Measurements from ENCODE around the gene FAM53B.
A peak's percentile ranks its signal among the peaks of the same experiment; 100 is the strongest.

Gene FAM53B

DNA sequence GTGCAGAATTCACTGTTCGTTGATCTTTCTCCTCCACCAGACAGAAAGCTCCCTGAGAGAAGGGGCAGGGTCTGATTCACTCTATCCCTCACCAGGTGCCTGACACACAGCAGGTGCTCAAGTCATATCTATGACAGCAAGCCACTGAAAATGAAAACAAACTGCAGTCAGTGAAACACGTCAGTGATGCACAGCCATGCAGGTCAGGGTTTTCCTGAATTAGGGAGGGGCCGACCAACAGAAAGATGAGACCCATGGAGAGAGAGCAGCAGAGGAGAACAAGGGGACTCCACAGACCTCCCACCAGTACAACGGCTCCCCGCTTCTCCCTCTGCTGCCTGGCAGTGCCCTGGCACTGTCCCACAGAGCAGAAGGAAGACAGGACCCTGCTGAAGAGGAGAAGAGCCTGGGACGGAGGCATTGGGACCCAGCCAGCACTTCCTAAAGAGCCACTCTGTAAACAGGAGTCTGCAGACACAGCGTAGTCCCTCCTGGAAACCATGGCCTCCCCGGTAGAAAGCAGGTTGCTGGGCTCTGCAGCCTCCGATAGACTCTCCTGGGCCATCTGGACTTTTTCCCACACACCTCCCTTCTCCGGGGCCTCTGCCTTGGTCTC, 50.3 kb downstream of the FAM53B start:
- H3K27me3 ChIP-seq (ENCODE audit: control insufficient read depth in 3 of 3, insufficient read depth in 3 of 3, low read depth in 1 of 3, low read length in 3 of 3) = no peaks in the 10 kb centered on the region
- no peak overlapping the region for H2BK120ac ChIP-seq (ENCODE audit: low read depth, low read length)
- H3K14ac ChIP-seq (ENCODE audit: low read length) = no peak overlapping the region
- peaks cover under 1% of the 10 kb centered on the region for H3K79me1 ChIP-seq (ENCODE audit: low read depth, low read length)
- no peak overlapping the region for H4K8ac ChIP-seq (ENCODE audit: low read depth, low read length)
- H4K91ac ChIP-seq (ENCODE audit: low read depth, low read length, poor library complexity) = no peak overlapping the region
- no peaks in the 10 kb centered on the region for H3K9me3 ChIP-seq (replicated peaks in 1 of 2; ENCODE audit: control insufficient read depth in 2 of 2, insufficient read depth in 1 of 2, low read depth in 1 of 2, low read length in 2 of 2)
- no CpG with 5 or more reads among the region's 10 CpGs for WGBS, 2 donors (ENCODE audit: extremely low coverage in 2 of 2, insufficient read length in 2 of 2, insufficient replicate concordance in 1 of 2)
- H3K4ac ChIP-seq (ENCODE audit: low read length) = no peak overlapping the region
- H3K36me3 ChIP-seq (replicated peaks in 1 of 2; ENCODE audit: control insufficient read depth in 2 of 2, insufficient read depth in 2 of 2, low read length in 2 of 2) = peaks cover 14 to 82% of the 10 kb centered on the region in 2 donors
- H3K27ac ChIP-seq (replicated peaks; ENCODE audit: low read length) = no peak overlapping the region
- no peak overlapping the region for H2AFZ ChIP-seq (ENCODE audit: low read length)
- peaks cover 7 to 20% of the 10 kb centered on the region in 2 donors for H3K4me1 ChIP-seq (ENCODE audit: control insufficient read depth in 2 of 2, insufficient read depth in 1 of 2, low read depth in 1 of 2, low read length in 2 of 2)
- no peak overlapping the region for H3K4me2 ChIP-seq (ENCODE audit: insufficient read depth, low read length, poor library complexity, severe bottlenecking)
- H2BK5ac ChIP-seq (ENCODE audit: low read length) = peak overlapping the region; percentile 41
- DNase-seq (ENCODE audit: low spot score) = no peak
- no peak overlapping the region for H3K18ac ChIP-seq (ENCODE audit: low read length)
- H2BK12ac ChIP-seq (ENCODE audit: low read length) = no peak overlapping the region
- no peak overlapping the region for H3K23ac ChIP-seq (ENCODE audit: low read depth, low read length, poor library complexity)
- no peak overlapping the region for H2BK15ac ChIP-seq (ENCODE audit: low read length)
- H3K4me3 ChIP-seq (ENCODE audit: low read length in 2 of 2) = no peak overlapping the region
- H2AK5ac ChIP-seq (ENCODE audit: low read depth, low read length) = no peak overlapping the region
- no peak overlapping the region for H3K9ac ChIP-seq (ENCODE audit: low read depth, low read length, poor library complexity)

GRCh38 chr10:124693396-124693795, 50.8 kb downstream of the FAM53B start:
- Histone ChIP-seq H3K14ac (ENCODE audit: low read length) (no peak overlapping the region), H3K4me1 (ENCODE audit: control insufficient read depth in 2 of 2, insufficient read depth in 1 of 2, low read depth in 1 of 2, low read length in 2 of 2) (peaks cover 7 to 20% of the 10 kb centered on the region in 2 donors)
- no CpG with 5 or more reads among the region's 13 CpGs for WGBS, 2 donors (ENCODE audit: extremely low coverage in 2 of 2, insufficient read length in 2 of 2, insufficient replicate concordance in 1 of 2)

DNA sequence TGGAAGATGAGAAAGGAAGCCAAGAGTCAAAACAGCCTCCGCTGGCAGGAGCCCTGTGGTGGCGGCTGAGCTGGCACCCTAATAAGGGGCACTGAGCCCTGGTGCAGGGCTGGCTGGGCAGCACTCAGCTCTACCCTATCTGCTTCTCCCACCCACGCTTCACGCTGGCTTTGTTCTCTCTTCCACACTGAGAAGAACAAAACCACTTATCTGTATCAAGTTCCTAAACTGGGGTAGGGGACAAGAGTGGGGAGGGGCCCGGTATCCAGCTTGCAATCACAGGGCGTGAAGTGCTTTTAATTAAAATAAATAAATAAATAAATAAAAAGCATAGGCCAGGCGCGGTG, 52.1 kb downstream of the FAM53B start:
- Histone ChIP-seq H4K8ac (ENCODE audit: low read depth, low read length) (no peak overlapping the region), H3K36me3 (replicated peaks in 1 of 2; ENCODE audit: control insufficient read depth in 2 of 2, insufficient read depth in 2 of 2, low read length in 2 of 2) (peaks cover 17 to 80% of the 10 kb centered on the region in 2 donors), H3K79me1 (ENCODE audit: low read depth, low read length) (peaks cover 3% of the 10 kb centered on the region), H3K4me3 (ENCODE audit: low read length in 2 of 2) (no peak overlapping the region), H2BK120ac (ENCODE audit: low read depth, low read length) (no peak overlapping the region), H3K9ac (ENCODE audit: low read depth, low read length, poor library complexity) (no peak overlapping the region), H2AK5ac (ENCODE audit: low read depth, low read length) (peak overlapping the region; percentile 77), H3K27ac (replicated peaks; ENCODE audit: low read length) (peak overlapping the region; percentile 67), H3K9me3 (replicated peaks in 1 of 2; ENCODE audit: control insufficient read depth in 2 of 2, insufficient read depth in 1 of 2, low read depth in 1 of 2, low read length in 2 of 2) (peaks cover 0 to 2% of the 10 kb centered on the region in 2 donors), H3K4ac (ENCODE audit: low read length) (no peak overlapping the region), H4K91ac (ENCODE audit: low read depth, low read length, poor library complexity) (no peak overlapping the region), H3K27me3 (ENCODE audit: control insufficient read depth in 3 of 3, insufficient read depth in 3 of 3, low read depth in 1 of 3, low read length in 3 of 3) (no peaks in the 10 kb centered on the region), H3K4me2 (ENCODE audit: insufficient read depth, low read length, poor library complexity, severe bottlenecking) (no peak overlapping the region), H2BK15ac (ENCODE audit: low read length) (no peak overlapping the region), H2AFZ (ENCODE audit: low read length) (no peak overlapping the region), H2BK12ac (ENCODE audit: low read length) (no peak overlapping the region), H3K14ac (ENCODE audit: low read length) (no peak overlapping the region), H2BK5ac (ENCODE audit: low read length) (no peak overlapping the region), H3K23ac (ENCODE audit: low read depth, low read length, poor library complexity) (no peak overlapping the region), H3K4me1 (ENCODE audit: control insufficient read depth in 2 of 2, insufficient read depth in 1 of 2, low read depth in 1 of 2, low read length in 2 of 2) (peaks cover 7 to 14% of the 10 kb centered on the region in 2 donors), H3K18ac (ENCODE audit: low read length) (peak overlapping the region; percentile 29)
- no peak for DNase-seq (ENCODE audit: low spot score)
- no CpG with 5 or more reads among the region's 8 CpGs for WGBS, 2 donors (ENCODE audit: extremely low coverage in 2 of 2, insufficient read length in 2 of 2, insufficient replicate concordance in 1 of 2)

More at GRCh38 chr10:124693396-124693795, 50.8 kb downstream of the FAM53B start:
- no peak overlapping the region for H2AK5ac ChIP-seq (ENCODE audit: low read depth, low read length)
- H3K36me3 ChIP-seq (replicated peaks in 1 of 2; ENCODE audit: control insufficient read depth in 2 of 2, insufficient read depth in 2 of 2, low read length in 2 of 2) = peaks cover 15 to 82% of the 10 kb centered on the region in 2 donors
- H4K8ac ChIP-seq (ENCODE audit: low read depth, low read length) = no peak overlapping the region
- no peak overlapping the region for H3K18ac ChIP-seq (ENCODE audit: low read length)
- no peak overlapping the region for H2BK12ac ChIP-seq (ENCODE audit: low read length)
- H2BK120ac ChIP-seq (ENCODE audit: low read depth, low read length) = no peak overlapping the region
- no peak overlapping the region for H3K9ac ChIP-seq (ENCODE audit: low read depth, low read length, poor library complexity)
- H3K27ac ChIP-seq (replicated peaks; ENCODE audit: low read length) = no peak overlapping the region
- DNase-seq (ENCODE audit: low spot score) = no peak
- no peaks in the 10 kb centered on the region for H3K9me3 ChIP-seq (replicated peaks in 1 of 2; ENCODE audit: control insufficient read depth in 2 of 2, insufficient read depth in 1 of 2, low read depth in 1 of 2, low read length in 2 of 2)
- no peaks in the 10 kb centered on the region for H3K79me1 ChIP-seq (ENCODE audit: low read depth, low read length)
- no peak overlapping the region for H3K4ac ChIP-seq (ENCODE audit: low read length)
- H3K27me3 ChIP-seq (ENCODE audit: control insufficient read depth in 3 of 3, insufficient read depth in 3 of 3, low read depth in 1 of 3, low read length in 3 of 3) = no peaks in the 10 kb centered on the region
- H3K4me3 ChIP-seq (ENCODE audit: low read length in 2 of 2) = no peak overlapping the region
- H2AFZ ChIP-seq (ENCODE audit: low read length) = no peak overlapping the region
- no peak overlapping the region for H3K4me2 ChIP-seq (ENCODE audit: insufficient read depth, low read length, poor library complexity, severe bottlenecking)
- no peak overlapping the region for H2BK5ac ChIP-seq (ENCODE audit: low read length)
- H2BK15ac ChIP-seq (ENCODE audit: low read length) = no peak overlapping the region
- no peak overlapping the region for H4K91ac ChIP-seq (ENCODE audit: low read depth, low read length, poor library complexity)
- no peak overlapping the region for H3K23ac ChIP-seq (ENCODE audit: low read depth, low read length, poor library complexity)

- H3K27ac ChIP-seq (replicated peaks; ENCODE audit: low read length) = peak overlapping the region; percentile 67
- no peak overlapping the region for H3K4ac ChIP-seq (ENCODE audit: low read length)
- DNase-seq (ENCODE audit: low spot score) = no peak
- no peak overlapping the region for H2BK120ac ChIP-seq (ENCODE audit: low read depth, low read length)
- peaks cover 0 to 2% of the 10 kb centered on the region in 2 donors for H3K9me3 ChIP-seq (replicated peaks in 1 of 2; ENCODE audit: control insufficient read depth in 2 of 2, insufficient read depth in 1 of 2, low read depth in 1 of 2, low read length in 2 of 2)
- no peak overlapping the region for H3K4me2 ChIP-seq (ENCODE audit: insufficient read depth, low read length, poor library complexity, severe bottlenecking)
- H3K79me1 ChIP-seq (ENCODE audit: low read depth, low read length) = peaks cover 3% of the 10 kb centered on the region
- H2BK15ac ChIP-seq (ENCODE audit: low read length) = no peak overlapping the region
- H3K4me3 ChIP-seq (ENCODE audit: low read length in 2 of 2) = no peak overlapping the region
- H4K91ac ChIP-seq (ENCODE audit: low read depth, low read length, poor library complexity) = no peak overlapping the region
- no peak overlapping the region for H2AFZ ChIP-seq (ENCODE audit: low read length)
- H3K18ac ChIP-seq (ENCODE audit: low read length) = peak overlapping the region; percentile 89
- H3K14ac ChIP-seq (ENCODE audit: low read length) = no peak overlapping the region
- H4K8ac ChIP-seq (ENCODE audit: low read depth, low read length) = no peak overlapping the region
- H3K9ac ChIP-seq (ENCODE audit: low read depth, low read length, poor library complexity) = peak overlapping the region; percentile 5
- H3K36me3 ChIP-seq (replicated peaks in 1 of 2; ENCODE audit: control insufficient read depth in 2 of 2, insufficient read depth in 2 of 2, low read length in 2 of 2) = peaks cover 17 to 78% of the 10 kb centered on the region in 2 donors
- H3K23ac ChIP-seq (ENCODE audit: low read depth, low read length, poor library complexity) = no peak overlapping the region
- peaks cover 7 to 14% of the 10 kb centered on the region in 2 donors for H3K4me1 ChIP-seq (ENCODE audit: control insufficient read depth in 2 of 2, insufficient read depth in 1 of 2, low read depth in 1 of 2, low read length in 2 of 2)
- H2BK5ac ChIP-seq (ENCODE audit: low read length) = no peak overlapping the region
- H2BK12ac ChIP-seq (ENCODE audit: low read length) = peak overlapping the region; percentile 95
- peak overlapping the region; percentile 77 for H2AK5ac ChIP-seq (ENCODE audit: low read depth, low read length)
- WGBS, 2 donors (ENCODE audit: extremely low coverage in 2 of 2, insufficient read length in 2 of 2, insufficient replicate concordance in 1 of 2) = no CpG with 5 or more reads among the region's 11 CpGs
- H3K27me3 ChIP-seq (ENCODE audit: control insufficient read depth in 3 of 3, insufficient read depth in 3 of 3, low read depth in 1 of 3, low read length in 3 of 3) = no peaks in the 10 kb centered on the region
These were observed 52.6 kb downstream of the FAM53B start for GRCh38 chr10:124691421-124692099.

All from neuronal stem cell (in vitro differentiated cells).